Neural cell (in vitro differentiated cells): ENCODE measurements around the gene RAPGEF3. TPM values are rescaled to one million over a fixed set of nuclear protein-coding genes. Genes with fewer than 3 reads are reported as not detected.

Experiments used
- H2AFZ ChIP-seq: fragments of 200-600, 300-800 bp; sonication (generic), shearing (Covaris generic); 2 replicates; pipeline ENCODE4 v1.6.0; 2014; ENCODE audit warnings: low read depth, mild to moderate bottlenecking, antibody characterized with exemption, low read length, moderate library complexity
- H3F3A ChIP-seq: fragments of 200-600 bp; shearing (Covaris generic); 2 replicates; pipeline ENCODE4 v1.6.1; 2016; ENCODE audit warnings: mild to moderate bottlenecking, moderate library complexity, mixed read lengths, antibody characterized with exemption, low read length; ENCODE audit not compliant: insufficient read depth, poor library complexity, severe bottlenecking
- H3K27ac ChIP-seq: fragments of 200-600, 300-800 bp; sonication (generic), shearing (Covaris generic); 2 replicates; pipeline ENCODE4 v1.5.1; 2014; ENCODE audit warnings: mild to moderate bottlenecking, low read length, moderate library complexity
- H3K27me3 ChIP-seq: fragments of 300-800, 200-600 bp; sonication (generic), shearing (Covaris generic); 2 replicates; pipeline ENCODE4 v1.6.0; 2014; ENCODE audit warnings: mild to moderate bottlenecking, low read depth, low read length, moderate library complexity; ENCODE audit not compliant: insufficient read depth
- H3K36me3 ChIP-seq: fragments of 300-800, 200-600 bp; sonication (generic), shearing (Covaris generic); 2 replicates; pipeline ENCODE4 v1.5.1; 2014; ENCODE audit warnings: mild to moderate bottlenecking, antibody characterized with exemption, low read length, moderate library complexity; ENCODE audit not compliant: insufficient read depth
- H3K4me2 ChIP-seq: fragments of 300-800, 200-600 bp; sonication (generic), shearing (Covaris generic); 2 replicates; pipeline ENCODE4 v1.6.0; 2014; ENCODE audit warnings: mild to moderate bottlenecking, low read length
- H3K4me3 ChIP-seq: fragments of 300-800, 200-600 bp; sonication (generic), shearing (Covaris generic); 2 replicates; pipeline ENCODE4 v1.5.1; 2014; ENCODE audit warnings: mild to moderate bottlenecking, low read length, moderate library complexity
- H3K79me2 ChIP-seq: fragments of 200-600 bp; shearing (Covaris generic); replicated peaks from 2 replicates; pipeline ENCODE4 v1.6.0; 2014; ENCODE audit warnings: mild to moderate bottlenecking, low read length, moderate library complexity; ENCODE audit not compliant: insufficient read depth
- H3K9ac ChIP-seq: fragments of 300-800, 200-600 bp; sonication (generic), shearing (Covaris generic); 2 replicates; pipeline ENCODE4 v1.6.1; 2016; ENCODE audit warnings: mild to moderate bottlenecking, low read length, mixed read lengths
- H3K9me2 ChIP-seq: fragments of 200-600 bp; shearing (Covaris generic); 2 replicates; pipeline ENCODE4 v1.6.1; 2016; ENCODE audit warnings: mild to moderate bottlenecking, low read length, mixed read lengths; ENCODE audit not compliant: insufficient read depth
- H3K9me3 ChIP-seq: fragments of 200-600, 300-800 bp; sonication (generic), shearing (Covaris generic); 2 replicates; pipeline ENCODE4 v1.6.1; 2016; ENCODE audit warnings: mild to moderate bottlenecking, mixed run types, low read length, moderate library complexity, mixed read lengths
- H4K20me1 ChIP-seq: fragments of 200-600 bp; shearing (Covaris generic); 2 replicates; pipeline ENCODE4 v1.6.1; 2016; ENCODE audit warnings: mild to moderate bottlenecking, mixed run types; ENCODE audit not compliant: insufficient read depth
- CTCF ChIP-seq: fragments of 450-650 bp; IDR thresholded peaks from 2 replicates; pipeline ENCODE4 v1.5.1; 2014; ENCODE audit warnings: antibody characterized with exemption, mild to moderate bottlenecking, moderate library complexity; ENCODE audit not compliant: poor library complexity, severe bottlenecking
- EP300 ChIP-seq: fragments of 450-650 bp; conservative IDR thresholded peaks from 2 replicates; pipeline ENCODE4 v1.6.1; 2014; ENCODE audit warnings: antibody characterized with exemption, mild to moderate bottlenecking, moderate library complexity; ENCODE audit not compliant: poor library complexity, severe bottlenecking
- EZH2 ChIP-seq: fragments of 200-600, 300-800 bp; shearing (Covaris generic), sonication (generic); IDR thresholded peaks from 2 replicates; pipeline ENCODE4 v1.6.1; 2014; ENCODE audit warnings: antibody characterized with exemption, low read length, borderline replicate concordance, mild to moderate bottlenecking; ENCODE audit not compliant: insufficient read depth, poor library complexity, severe bottlenecking
- MXI1 ChIP-seq: fragments of 450-650 bp; conservative IDR thresholded peaks from 2 replicates; pipeline ENCODE4 v1.6.1; 2014; ENCODE audit warnings: antibody characterized with exemption, mild to moderate bottlenecking; ENCODE audit not compliant: poor library complexity, severe bottlenecking
- POLR2AphosphoS5 ChIP-seq: IDR thresholded peaks from 2 replicates; pipeline ENCODE4 v1.6.1; 2012
- RAD21 ChIP-seq: fragments of 450-650 bp; conservative IDR thresholded peaks from 2 replicates; pipeline ENCODE4 v1.6.1; 2014; ENCODE audit warnings: antibody characterized with exemption, mild to moderate bottlenecking, moderate library complexity
- REST ChIP-seq: IDR thresholded peaks from 2 replicates; pipeline ENCODE4 v1.6.1; 2012; ENCODE audit warnings: borderline replicate concordance
- SMC3 ChIP-seq: fragments of 450-650 bp; conservative IDR thresholded peaks from 2 replicates; pipeline ENCODE4 v1.6.1; 2014; ENCODE audit warnings: antibody characterized with exemption, mild to moderate bottlenecking, moderate library complexity; ENCODE audit not compliant: poor library complexity
- TAF1 ChIP-seq: IDR thresholded peaks from 2 replicates; pipeline ENCODE4 v1.6.1; 2012; ENCODE audit warnings: low read depth
- polyA plus RNA-seq: library from polyadenylated mRNA; depleted of rRNA; stranded (reverse); fragments of >200 nt; gene quantifications from 2 replicates; pipeline ENCODE4 v1.2.3, GENCODE V29; 2014

The RAPGEF3 gene
- polyA plus RNA-seq, 1 donor from 2014 or later: 1.5 TPM

- no peaks in the 10 kb centered on the region for H3K9me2 ChIP-seq
- no peak for TF ChIP-seq POLR2AphosphoS5
- no peak for TF ChIP-seq MXI1
- TF ChIP-seq CTCF: no peak
- TF ChIP-seq RAD21: no peak
- TF ChIP-seq SMC3: no peak
- no peak for TF ChIP-seq TAF1
- TF ChIP-seq EZH2: no peak
- TF ChIP-seq REST: no peak
- no peak for TF ChIP-seq EP300
- no peak overlapping the region for H3K4me3 ChIP-seq
- no peaks in the 10 kb centered on the region for H3K27me3 ChIP-seq
- no peaks in the 10 kb centered on the region for H3K79me2 ChIP-seq
- H3K9me3 ChIP-seq: no peaks in the 10 kb centered on the region
- no peak overlapping the region for H2AFZ ChIP-seq
- H3K36me3 ChIP-seq: no peaks in the 10 kb centered on the region
- no peak overlapping the region for H3K9ac ChIP-seq
- H4K20me1 ChIP-seq: no peaks in the 10 kb centered on the region
- H3K27ac ChIP-seq: no peak overlapping the region
- H3K4me2 ChIP-seq: no peak overlapping the region
- no peaks in the 10 kb centered on the region for H3F3A ChIP-seq
Observed at GRCh38 chr12:47770086-47770726, 11.5 kb upstream of the RAPGEF3 start.

GRCh38 chr12:47769234-47770085 is 10.8 kb upstream of the RAPGEF3 start:
- Histone ChIP-seq H3K4me3 (no peak overlapping the region), H3K27me3 (no peaks in the 10 kb centered on the region), H3K79me2 (no peaks in the 10 kb centered on the region), H2AFZ (no peak overlapping the region), H3K27ac (no peak overlapping the region), H3K4me2 (no peak overlapping the region), H3F3A (no peaks in the 10 kb centered on the region), H3K36me3 (no peaks in the 10 kb centered on the region), H4K20me1 (no peaks in the 10 kb centered on the region), H3K9me2 (no peaks in the 10 kb centered on the region), H3K9ac (no peak overlapping the region), H3K9me3 (no peaks in the 10 kb centered on the region)
- TF ChIP-seq MXI1: no peak
